GM21786 (cell line): Measurements from ENCODE around the gene NUP98.

ENCODE experiments used
- ATAC-seq: cut with Tn5 transposase; IDR thresholded peaks from one replicate; pipeline ENCODE4 v1.9.1; 2021; ENCODE audit not compliant: unreplicated experiment

The NUP98 gene

DNA sequence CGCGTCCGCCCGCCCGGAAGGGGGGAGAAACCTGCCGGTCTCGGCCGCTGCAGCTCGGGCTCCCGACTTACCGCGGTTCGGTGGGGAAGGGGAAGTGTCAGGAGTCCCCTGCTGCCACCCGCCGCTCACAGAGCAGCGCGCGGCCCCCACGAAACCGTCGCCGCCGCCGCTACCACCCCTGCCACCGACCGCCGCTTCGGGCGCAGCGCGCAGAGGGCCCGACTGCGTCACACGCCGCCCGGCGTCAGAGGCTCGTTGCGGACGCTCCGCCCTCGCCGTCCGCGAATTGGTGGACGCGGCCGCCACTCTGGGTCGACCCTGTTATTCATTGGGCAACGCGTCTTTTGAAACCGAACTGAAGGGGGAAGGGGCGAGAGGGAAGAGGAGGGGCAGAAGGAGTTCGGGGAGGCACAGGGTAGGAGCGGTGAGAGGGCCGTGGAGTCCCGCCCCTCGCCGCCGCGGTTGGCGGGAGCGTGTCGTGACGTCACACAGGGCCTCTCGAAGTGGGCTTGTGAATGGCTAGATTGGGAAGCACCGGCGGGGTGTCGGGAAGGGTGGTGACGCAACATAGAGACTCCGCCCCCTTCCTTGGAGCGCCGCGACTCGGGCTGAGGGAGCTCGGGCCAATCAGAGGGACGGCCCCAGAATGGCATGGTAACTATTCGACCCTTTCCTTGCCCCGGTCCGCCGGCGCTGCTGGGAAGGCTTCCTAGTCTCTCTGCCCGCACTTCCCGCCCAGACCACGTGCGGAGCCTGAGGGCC, at the start of gene NUP98:
Gene NUP98 (minus strand): TSS at position 226 of the 762 bp plus-strand sequence. CDS start 15,437 bp downstream, outside the sequence.
- peak; percentile 91 for ATAC-seq

DNA sequence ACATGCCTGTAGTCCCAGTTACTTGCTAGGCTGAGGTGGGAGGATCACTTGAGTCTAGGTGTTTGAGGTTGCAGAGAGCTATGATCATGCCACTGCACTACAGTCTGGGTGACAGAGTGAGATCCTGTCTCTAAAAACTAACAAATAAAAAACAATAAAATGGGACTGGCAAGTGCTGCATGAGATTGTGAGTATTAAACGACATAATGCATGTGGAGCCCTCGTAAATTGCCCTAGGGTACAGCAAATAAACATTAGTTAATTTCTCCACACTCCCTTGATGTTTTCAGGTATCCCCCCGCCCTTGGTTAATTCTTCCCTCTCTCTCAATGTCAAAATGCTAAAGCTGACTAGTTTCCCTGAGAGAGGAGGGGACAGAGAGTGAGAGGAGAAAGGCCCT, 48.3 kb upstream of the NUP98 start:
- ATAC-seq = no peak

DNA sequence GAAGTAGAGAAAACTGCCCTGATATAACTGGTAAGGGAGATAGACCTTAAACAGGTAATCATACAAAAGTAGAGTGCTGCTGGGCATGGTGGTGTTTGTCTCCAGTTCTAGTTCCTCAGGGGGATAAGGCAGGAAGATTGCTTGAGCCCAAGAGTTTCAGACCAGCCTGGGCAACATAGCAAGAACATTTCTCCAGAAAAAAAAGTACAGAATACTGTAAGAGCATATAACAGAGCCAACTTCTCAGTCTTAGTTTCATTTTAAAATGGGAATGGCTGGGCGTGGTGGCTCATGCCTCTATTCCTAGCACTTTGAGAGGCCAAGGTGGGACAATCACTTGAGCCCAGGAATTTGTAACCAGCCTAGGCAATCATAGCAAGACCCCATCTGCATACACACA, 47.9 kb upstream of the NUP98 start:
- no peak for ATAC-seq

DNA sequence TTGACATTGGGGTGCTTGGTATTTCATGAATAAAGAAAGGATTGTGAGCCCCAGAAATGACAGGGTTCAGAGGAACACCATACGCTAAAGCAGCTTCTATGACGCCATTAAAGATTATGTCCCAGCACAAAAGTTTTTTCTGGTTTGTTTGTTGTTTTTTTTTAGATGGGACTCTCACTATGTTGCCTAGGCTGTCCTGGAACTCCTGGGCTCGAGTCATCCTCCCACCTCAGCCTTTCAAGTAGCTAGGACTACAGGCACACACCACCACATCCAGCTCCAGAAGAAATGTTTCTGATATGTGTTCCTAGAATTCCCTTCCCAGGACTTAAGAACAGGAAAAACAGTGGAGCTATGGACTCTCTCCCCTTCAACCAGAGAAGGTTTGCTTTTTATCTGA, 46.0 kb upstream of the NUP98 start:
- no peak for ATAC-seq

DNA sequence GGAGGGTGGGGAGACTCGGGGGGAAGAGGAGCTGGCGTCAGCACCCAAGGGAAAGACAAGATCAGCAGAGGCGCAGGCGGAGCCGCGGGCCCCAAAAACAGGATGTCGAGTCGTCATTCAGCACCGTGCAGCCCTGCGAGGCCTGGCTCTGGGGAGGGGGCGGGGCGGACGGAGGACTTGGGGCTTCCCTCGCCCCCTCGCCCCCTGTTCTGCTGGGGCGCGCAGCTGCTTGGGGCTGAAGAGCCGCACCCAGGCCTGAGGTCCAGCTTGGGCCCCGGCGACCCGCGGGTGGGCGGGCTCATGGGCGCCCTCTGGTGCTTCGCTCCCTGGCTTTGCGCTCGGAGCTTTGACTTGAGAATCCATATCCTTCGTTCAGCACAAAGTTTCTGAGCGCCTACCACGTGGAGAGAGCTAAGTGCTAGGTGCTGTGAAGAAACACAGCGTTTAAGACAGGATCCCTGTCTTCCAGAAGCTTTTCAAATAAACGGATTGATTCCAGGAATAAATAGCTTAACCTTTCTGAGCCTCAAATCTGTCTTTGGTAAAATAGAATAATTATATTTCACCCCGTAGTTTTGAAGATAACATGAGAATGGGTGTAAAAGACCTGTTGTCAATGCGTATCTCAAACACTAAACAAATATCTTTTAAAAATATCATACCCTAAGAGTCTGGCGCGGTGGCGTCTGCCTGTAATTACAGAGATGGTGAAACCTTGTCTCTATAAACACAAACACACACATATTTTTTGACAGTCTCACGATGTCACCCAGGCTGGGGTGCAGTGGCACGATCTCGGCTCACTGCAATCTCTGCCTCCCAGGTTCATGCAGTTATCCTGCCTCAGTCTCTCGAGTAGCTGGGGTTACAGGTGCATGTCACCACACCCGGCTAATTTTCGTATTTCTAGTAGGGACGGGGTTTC, 44.3 kb upstream of the NUP98 start:
- peak; percentile 51 for ATAC-seq

DNA sequence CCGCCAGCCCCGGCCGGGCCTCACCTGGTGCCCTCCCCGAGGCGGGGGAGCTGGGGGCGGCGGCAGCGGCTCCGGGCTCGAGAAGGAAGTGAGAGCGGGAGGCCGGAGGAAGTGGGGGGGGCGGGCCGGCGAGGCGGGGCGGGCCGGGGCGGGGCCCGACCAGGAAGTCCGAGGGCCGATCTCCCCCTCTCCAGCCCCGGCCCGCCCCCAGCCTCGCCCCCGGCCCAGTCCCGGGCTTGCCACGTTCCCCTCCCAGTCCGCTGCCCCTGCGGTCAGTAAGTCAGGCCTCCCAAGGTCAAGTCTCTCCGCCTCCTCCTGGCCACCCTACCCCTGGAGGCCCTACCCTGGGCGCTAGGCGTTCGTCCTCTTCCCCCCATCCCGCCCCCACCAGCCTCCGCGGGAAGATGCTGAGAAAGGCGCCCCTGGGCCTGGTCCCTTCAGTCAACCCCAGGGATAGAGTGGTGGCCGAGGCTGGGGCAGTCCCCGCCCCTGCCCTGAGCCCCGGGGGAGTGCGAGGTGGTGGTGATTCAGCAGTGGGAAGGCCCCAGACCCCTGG, 43.6 kb upstream of the NUP98 start, which contains the start of gene RHOG:
Gene RHOG (minus strand): TSS at position 90 of the 556 bp plus-strand sequence. CDS start 12,821 bp downstream, outside the sequence.
- peak; percentile 24 for ATAC-seq

DNA sequence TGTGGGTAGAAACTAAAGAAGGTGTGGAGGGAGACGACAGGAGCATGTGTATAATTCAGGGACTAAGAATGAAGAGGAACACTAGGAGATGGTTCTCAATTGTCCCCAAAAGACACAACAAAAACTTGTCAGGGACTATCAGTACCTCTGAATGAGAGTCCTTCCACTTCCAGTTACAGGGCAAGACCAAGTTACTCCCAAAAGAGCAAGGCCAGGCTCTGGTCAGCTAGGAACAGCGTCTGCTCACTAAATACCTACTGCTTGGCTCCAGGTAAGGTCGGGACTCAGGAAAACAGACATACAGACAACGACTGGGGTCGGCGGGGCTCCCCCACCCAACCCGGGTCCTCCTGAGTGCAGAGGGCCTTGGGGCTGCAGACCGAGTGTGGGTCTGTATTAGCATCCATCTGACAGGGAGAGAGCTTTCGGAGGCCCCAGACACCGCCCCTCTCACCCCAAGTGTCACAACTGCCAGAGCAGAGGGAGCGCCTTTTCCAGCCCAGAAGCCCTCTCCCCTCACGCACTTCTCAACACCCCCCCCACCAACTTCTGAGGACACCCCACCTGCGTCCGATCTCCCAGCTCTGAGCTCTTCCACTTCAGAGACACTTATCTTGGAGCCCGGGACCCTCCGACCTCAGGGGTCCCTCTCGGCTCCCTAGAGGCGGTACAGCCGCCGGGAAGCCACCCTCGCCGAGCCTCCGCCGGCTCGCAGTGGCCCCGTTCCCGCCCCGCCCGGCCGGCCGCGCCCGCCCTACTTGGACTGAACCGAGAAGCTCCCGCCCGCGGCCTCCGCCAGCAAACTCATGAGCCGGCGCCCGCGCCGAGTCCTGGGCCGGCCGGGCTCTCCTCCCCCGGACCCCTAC, 42.9 kb upstream of the NUP98 start:
- ATAC-seq = no peak

DNA sequence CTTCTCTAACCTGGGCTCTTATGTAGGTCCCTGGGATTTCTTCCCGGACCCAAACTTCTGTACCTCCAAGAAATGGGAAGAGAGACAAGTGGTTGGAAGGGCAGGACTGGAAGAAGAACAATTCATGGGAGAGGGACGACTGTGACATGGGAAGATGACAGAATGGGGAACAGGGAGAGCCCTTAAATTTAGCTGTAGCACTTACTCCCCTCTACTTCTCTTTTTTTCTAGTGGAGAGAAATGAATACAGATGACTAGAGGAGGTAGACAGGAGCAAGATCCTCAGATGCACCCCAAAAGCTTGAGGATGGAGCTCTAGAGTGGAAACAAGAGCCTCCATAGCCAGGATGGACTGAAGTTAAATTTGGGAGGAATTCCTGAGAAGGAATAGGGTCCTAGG, 41.1 kb upstream of the NUP98 start:
- no peak for ATAC-seq

DNA sequence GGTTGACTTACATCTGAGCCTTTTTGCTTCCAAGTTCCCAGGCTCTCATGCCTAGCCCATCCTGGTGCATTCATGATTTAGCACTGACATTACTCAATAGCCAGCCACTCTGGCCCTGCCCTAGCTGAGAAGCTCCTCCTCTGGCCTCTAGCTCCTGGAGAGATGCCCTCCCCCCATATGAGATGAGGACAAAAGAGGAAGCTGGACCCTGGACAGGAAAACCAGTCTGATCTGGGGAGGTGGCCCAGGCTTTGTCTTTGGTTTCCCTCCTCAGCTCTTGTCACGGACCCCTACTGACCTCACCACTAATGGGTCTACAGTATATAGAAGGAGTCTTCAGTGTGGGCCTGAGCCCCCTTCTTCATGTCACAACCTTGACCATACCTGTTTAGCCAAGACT, 40.4 kb upstream of the NUP98 start:
- ATAC-seq = no peak

DNA sequence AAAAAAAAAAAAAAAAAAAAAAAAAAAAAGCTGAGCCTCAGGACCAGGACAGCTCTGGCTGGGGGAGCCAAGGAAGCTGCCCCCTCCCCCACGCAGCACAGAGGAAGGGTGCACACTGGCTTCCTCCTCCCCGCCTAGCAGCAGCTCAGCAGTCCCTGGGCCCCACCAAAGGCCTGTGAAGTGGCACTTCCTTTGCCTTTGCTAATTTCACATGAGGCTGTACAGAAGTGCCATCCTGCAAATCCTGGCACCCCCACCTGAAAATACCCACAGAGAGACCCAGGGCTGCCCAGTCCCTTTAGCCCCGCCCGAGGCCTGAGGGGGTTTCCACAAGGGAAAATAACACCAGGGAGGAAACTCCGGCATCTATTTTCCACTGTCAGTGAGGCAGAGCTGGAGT, 39.5 kb upstream of the NUP98 start:
- ATAC-seq = no peak

DNA sequence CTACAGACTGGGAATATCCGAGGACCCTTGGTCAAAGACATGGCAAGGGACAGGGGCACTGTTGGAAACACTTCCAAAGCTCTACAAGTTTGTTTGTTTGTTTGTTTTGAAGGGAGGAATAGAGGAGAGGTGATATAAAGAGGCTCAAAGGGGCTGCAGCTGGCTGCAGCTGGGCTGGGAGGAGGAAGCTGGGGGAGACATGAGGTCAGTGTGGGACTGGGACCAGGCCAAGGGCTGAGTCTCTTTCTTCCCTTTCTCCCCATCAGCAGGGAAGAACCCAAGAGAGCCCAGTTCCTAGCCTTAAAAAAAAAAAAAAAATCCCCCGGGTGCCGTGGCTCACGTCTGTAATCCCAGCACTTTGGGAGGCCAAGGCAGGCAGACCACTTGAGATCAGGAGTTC, 38.4 kb upstream of the NUP98 start:
- ATAC-seq = no peak

DNA sequence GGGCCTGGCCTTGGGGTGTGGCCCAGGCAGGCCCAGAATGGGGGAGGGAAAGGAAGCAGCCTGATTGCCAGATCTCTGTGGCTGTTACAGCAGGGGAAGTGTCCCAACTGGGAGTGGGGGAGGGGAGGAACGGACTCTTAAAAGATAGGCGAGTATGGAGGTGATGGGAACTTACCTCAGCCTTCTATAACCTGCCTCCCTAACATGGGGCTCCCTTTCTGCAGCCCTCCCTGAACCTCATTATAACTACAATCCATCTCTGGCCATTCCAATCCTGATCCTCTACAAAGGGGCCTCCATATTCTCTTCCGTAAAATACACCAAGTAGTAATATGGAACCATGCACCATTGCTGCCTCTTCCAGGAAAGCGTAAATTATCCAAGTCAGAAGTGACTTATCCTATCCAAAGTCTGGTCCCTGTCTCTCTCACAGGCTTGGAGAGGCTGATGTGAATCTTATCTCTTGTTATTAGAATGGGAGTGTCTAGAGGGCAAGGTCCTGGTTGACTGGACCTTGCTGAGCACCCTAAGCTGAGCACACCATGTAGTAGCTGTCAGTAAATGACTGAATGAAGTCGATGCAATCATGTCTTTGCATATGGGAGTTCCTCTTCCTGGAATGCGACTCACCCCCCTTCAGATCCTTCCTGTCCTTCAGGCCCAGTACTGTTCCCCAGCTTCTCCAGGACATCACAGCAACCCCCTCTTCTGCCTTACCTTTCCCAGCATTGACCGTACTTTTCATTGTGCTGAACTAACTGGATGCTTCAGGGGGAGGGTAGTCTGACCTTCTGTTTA, 37.5 kb upstream of the NUP98 start:
- no peak for ATAC-seq

DNA sequence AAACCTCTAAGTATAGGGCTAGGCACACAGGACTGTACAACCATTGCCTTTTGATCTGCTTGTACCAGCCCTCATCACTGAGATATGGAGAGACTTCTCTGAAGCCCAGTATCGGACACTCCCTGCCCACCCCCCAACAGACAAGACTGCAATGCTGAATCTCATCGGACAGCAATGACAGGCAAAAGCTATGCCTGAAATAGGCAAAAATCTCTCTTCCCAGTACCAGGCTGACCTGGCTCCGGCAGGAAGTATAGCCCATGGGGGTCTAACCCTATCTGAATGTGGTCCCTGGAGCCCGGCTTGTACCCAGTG, 37.0 kb upstream of the NUP98 start:
- ATAC-seq = no peak

DNA sequence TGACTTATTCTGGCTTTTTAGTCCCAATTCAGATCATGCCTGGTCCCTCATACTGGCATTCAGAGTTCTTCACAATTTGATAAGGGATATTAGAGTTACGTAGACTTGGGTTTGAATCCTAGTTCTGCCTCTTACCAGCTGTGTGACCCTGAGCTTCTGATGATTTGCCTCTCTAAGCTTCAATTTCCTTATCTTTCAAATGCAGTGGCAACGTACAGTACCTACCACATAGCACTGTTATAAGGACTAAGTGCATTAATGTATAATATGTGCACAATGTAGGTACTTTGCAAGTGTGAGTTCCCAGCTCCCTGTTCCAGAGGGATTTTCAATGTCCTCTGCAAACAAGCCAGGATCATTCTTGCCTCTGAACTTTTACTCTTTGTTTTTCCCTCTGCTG, 36.1 kb upstream of the NUP98 start:
- ATAC-seq = no peak

DNA sequence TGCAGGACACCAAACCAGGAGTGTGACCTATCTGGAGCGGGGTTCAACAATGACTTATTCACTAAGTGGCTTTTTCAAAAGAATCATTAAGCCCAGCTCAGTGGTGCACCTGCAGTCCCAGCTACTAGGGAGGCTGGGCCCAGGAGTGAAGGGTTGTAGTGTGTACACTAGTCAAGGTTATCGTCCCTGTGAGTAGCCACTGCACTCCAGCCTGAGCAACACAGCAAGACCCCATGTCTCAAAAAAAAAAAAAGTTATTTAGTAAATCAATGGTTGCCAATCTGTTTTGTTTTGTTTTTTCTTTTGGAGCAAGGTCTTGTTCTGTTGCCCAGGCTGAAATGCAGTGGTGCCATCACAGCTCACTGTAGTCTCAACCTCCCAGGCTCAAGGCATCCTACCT, 35.5 kb upstream of the NUP98 start:
- no peak for ATAC-seq

DNA sequence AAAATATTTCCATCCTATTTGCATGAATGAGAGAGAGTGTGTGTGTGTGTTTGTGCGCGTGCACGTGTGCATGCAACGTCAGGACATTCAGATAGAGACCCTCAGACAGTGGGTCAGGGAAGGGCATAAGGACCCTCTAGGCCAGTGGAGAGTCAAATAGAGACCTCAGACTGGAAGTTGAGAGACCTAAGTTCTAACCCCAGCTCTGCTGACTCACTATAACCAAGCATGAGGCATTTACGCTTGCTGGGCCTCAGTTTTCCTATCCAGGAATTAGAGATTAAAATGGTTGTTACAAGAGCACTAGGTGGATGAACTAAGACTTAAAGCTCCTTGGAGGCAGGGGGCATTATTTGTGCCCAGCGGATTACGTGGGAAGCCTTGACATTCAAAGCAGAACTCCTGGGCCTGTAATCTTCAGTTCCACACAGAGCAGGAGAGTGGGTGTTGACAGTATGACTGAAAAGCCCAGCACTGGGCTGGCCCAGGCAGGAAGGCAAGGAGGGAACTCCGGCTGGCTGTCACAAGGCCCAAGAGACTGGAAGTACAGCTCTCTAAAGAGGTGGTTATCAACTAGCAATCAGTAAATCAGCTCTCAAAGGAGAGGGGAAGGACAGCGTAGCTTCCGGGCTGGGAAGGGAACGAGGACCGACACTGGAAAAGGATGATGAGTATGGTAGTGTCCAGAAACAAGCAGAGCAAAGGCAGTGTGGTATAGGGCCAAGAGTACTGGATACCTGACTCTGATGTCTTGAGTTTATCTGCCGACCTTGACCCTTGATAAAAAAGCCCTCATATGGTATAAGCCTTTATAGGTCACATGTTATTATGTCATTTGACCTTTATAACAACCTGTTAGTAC, 34.3 kb upstream of the NUP98 start:
- ATAC-seq = no peak

DNA sequence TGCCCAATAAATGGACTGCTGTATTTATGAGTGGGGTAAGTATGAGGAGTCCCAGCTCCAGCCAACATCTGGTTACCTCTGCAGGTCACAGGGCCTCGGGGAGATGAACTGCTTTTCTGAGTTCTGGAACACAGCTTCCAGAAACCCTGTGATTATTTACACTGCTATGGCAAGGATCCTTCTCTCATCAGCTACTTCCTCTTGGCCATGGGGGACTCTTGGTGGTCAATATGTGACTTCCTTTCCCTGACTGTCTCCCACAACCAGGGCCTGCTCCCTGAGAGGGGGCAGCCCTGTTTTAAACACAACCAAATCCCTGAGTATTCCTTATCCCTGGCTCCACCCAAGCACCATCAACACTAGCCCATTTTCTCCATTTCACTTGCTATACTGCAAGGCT, 33.4 kb upstream of the NUP98 start:
- ATAC-seq = no peak

DNA sequence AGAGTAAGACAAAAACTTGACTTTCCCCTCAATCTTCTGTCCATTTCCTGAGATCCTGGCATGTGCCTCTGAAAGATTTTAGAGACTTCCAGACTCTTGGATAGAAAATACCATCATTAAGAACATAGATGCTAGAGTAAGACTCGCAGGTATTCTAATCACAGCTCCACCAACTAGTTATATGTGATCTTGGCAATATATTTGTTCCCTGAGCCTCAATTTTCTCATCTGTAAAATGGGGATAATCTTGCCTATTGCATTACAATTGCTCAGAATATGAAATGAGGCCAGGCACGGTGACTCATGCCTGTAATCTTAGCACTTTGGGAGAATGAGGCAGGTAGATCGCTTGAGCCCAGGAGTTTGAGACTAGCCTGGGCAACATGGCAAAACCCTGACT, 32.7 kb upstream of the NUP98 start:
- no peak for ATAC-seq
